ENCODE results near the gene KAZN. TPM values are rescaled to one million over a fixed set of nuclear protein-coding genes. Genes with fewer than 3 reads are reported as not detected.

The KAZN gene
- total RNA-seq, 1 donor from 2014 or later: 2.8 TPM

DNA sequence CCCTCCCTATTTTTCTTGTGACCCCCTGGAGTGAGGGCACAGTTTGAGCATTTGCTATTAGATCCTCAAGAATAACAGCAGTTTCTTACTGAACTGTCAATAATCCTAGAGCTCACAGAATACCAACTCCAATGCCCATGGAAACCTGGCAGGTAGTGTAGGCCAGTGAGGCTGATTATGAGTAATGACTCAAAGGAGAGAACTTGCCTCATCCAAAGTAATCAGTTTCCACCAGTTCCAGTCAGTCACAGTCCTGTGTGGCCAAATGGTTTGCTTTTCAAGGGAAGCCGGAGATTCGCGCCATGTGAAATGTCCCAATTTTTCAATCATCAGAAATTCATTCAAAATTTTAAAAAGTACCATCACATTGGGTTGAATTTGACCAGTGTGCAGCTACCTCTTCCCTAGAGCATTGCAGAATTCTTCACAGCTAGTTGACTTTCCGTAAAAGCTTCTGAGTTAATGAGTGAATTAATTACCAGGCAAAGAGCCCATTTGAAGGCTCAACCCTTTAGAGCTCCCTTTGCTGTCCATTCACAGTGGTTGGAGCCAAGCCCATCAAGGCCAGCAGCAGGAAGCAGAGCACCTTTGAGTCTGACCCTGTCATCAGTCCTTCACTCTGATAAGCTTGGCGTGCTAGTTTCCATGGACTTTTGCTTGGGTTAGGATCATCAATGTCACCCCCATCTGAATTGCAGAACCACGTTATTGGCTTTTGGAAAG, 170.3 kb downstream of the KAZN start:
- no peak for DNase-seq (ENCODE audit: low read depth)
- Histone ChIP-seq H3K36me3 (ENCODE audit: control insufficient read depth, insufficient read depth, low read length) (no peaks in the 10 kb centered on the region), H3K4me3 (ENCODE audit: low read depth, low read length) (no peak overlapping the region), H3K27me3 (ENCODE audit: control insufficient read depth, insufficient read depth, low read length) (no peaks in the 10 kb centered on the region)
- TF ChIP-seq, protein P1, sequence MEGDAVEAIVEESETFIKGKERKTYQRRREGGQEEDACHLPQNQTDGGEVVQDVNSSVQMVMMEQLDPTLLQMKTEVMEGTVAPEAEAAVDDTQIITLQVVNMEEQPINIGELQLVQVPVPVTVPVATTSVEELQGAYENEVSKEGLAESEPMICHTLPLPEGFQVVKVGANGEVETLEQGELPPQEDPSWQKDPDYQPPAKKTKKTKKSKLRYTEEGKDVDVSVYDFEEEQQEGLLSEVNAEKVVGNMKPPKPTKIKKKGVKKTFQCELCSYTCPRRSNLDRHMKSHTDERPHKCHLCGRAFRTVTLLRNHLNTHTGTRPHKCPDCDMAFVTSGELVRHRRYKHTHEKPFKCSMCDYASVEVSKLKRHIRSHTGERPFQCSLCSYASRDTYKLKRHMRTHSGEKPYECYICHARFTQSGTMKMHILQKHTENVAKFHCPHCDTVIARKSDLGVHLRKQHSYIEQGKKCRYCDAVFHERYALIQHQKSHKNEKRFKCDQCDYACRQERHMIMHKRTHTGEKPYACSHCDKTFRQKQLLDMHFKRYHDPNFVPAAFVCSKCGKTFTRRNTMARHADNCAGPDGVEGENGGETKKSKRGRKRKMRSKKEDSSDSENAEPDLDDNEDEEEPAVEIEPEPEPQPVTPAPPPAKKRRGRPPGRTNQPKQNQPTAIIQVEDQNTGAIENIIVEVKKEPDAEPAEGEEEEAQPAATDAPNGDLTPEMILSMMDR (IDR thresholded peaks at IDR 0.05; ENCODE audit: insufficient read depth, low read length, poor library complexity, severe bottlenecking): no peak

DNA sequence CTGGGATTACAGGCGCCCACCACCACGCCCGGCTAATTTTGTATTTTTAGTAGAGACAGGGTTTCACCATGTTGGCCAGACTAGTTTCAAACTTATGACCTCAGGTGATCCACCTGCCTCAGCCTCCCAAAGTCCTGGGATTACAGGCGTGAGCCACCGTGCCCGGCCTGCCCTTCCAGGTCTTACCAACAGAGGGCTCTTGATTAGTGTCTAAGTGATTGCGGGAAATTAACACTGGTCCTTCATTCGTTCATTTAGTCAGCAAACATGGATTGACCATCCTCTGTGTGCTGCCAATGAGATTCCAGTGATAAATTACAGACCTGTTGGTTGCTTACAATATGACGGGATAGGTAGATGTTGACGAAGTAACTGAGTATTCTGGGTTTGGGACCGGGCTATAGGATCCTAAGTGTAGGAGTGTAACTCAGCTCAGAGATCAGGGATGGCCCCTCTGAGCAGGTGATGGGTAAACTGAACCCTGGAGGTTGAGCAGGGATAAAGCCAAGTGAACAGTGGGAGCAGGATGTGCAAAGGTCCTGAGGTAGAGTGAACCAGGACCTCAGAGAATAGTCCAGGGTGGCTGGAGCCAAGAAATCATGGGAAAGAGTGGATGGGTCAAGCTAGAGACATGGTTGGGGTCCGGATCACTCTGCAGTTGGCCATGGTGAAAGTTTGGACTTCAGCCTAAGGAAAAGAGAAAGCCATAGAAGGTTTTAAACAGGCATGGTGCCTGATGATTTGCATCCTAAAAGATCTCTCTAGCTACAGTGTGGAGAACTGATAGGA, 171.2 kb downstream of the KAZN start:
- Histone ChIP-seq H3K4me3 (ENCODE audit: low read depth, low read length) (no peak overlapping the region), H3K36me3 (ENCODE audit: control insufficient read depth, insufficient read depth, low read length) (no peaks in the 10 kb centered on the region), H3K27me3 (ENCODE audit: control insufficient read depth, insufficient read depth, low read length) (no peaks in the 10 kb centered on the region)
- no peak for DNase-seq (ENCODE audit: low read depth)
- TF ChIP-seq, protein P1 (IDR thresholded peaks at IDR 0.05; ENCODE audit: insufficient read depth, low read length, poor library complexity, severe bottlenecking): no peak

DNA sequence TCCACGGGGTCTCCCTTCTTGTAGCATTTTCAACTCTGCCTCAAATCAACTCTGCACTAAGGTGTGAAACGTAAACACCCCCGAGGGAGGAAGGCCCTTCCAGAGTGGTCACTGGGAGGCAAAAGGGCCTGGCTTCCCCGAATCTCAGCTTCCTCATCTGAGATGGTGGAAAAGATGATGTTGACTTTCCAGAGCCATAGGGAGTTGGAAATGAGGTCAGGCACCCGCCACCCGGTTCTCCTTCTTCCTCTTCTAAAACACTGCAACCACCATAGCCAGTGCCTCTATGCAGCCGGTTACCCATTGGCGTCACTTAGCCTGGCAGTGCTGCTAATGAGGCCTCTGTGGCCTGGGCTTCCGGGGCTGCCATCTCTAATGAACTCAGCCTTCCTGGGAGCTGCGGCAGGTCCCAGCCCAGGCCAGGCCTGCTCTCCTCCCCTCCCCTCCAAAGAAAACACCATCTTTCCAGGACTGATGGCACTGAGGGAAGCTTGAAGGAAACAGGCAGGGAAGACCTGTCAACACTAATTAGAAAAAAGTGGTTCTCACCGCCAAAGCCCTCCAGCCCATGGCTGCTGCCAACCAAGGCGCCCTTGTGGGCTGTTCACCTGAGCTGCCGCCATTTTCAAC, 175.0 kb downstream of the KAZN start:
- no peak overlapping the region for H3K4me3 ChIP-seq (ENCODE audit: low read depth, low read length)
- H3K27me3 ChIP-seq (ENCODE audit: control insufficient read depth, insufficient read depth, low read length): no peaks in the 10 kb centered on the region
- no peak for DNase-seq (ENCODE audit: low read depth)
- H3K36me3 ChIP-seq (ENCODE audit: control insufficient read depth, insufficient read depth, low read length): no peaks in the 10 kb centered on the region
- TF ChIP-seq, protein P1 (IDR thresholded peaks at IDR 0.05; ENCODE audit: insufficient read depth, low read length, poor library complexity, severe bottlenecking): no peak

DNA sequence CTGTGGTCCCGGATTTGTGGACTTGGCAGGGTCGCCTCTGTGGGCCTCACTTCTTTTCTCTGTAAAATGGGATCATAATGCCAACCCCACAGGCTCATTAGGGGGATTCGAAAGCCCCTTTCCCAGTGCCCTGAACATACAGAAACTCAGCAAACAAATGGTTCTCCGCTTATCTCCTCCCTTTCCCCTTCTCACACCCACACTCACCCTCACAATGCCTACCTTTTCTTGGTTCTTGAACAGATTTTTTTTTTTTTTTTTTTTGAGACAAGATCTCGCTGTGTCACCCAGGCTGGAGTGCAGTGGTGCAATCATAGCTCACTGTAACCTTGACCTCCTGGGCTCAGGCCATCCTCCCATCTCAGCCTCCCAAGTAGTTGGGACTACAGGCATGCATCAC, 175.7 kb downstream of the KAZN start:
- no peaks in the 10 kb centered on the region for H3K27me3 ChIP-seq (ENCODE audit: control insufficient read depth, insufficient read depth, low read length)
- no peaks in the 10 kb centered on the region for H3K36me3 ChIP-seq (ENCODE audit: control insufficient read depth, insufficient read depth, low read length)
- TF ChIP-seq, protein P1 (IDR thresholded peaks at IDR 0.05; ENCODE audit: insufficient read depth, low read length, poor library complexity, severe bottlenecking): no peak
- no peak for DNase-seq (ENCODE audit: low read depth)
- no peak overlapping the region for H3K4me3 ChIP-seq (ENCODE audit: low read depth, low read length)

DNA sequence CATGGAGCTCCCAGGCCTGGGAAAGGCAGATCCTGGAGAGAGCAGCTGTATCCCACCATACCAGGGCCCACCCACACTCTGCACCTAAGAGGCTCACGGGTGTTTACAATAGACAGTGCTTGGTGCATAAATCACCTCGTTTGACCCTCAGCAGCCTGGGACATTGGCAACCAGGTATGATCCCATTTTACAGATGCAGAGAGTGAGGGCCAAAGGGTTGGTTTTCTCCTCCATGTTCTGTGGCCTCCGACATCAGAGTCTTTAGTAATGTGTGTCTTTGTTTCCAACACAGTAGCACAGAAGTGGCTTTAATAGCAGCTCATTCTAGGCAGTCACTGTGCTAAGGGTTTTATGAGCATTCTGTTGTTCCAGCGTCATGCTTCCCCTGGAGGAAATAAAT, 176.5 kb downstream of the KAZN start:
- H3K27me3 ChIP-seq (ENCODE audit: control insufficient read depth, insufficient read depth, low read length): no peaks in the 10 kb centered on the region
- H3K36me3 ChIP-seq (ENCODE audit: control insufficient read depth, insufficient read depth, low read length): no peaks in the 10 kb centered on the region
- TF ChIP-seq, protein P1 (IDR thresholded peaks at IDR 0.05; ENCODE audit: insufficient read depth, low read length, poor library complexity, severe bottlenecking): no peak
- DNase-seq (ENCODE audit: low read depth): no peak
- no peak overlapping the region for H3K4me3 ChIP-seq (ENCODE audit: low read depth, low read length)

Measured in kidney epithelial cell (primary cell).